GM21390 (cell line): ENCODE results near the gene PRPF8.
A peak's percentile ranks its signal among the peaks of the same experiment; 100 is the strongest.
"Not testable (repeated sequence)": the region's sequence is repeated elsewhere in the genome, so short reads cannot be mapped to it uniquely, and the experiment has no call there.

Experiments
- ATAC-seq: cut with Tn5 transposase; IDR thresholded peaks from one replicate; pipeline ENCODE4 v1.9.1; 2021; ENCODE audit not compliant: unreplicated experiment

PRPF8 gene

GRCh38 chr17:1684378-1685189 is at the start of gene PRPF8:
Gene PRPF8, minus strand, starts transcription at chr17:1684867. Its CDS starts 296 bp downstream, at chr17:1684571.
- ATAC-seq = peak; percentile 96

- ATAC-seq = no peak
Observed at GRCh38 chr17:1733759-1734158, 49.1 kb upstream of the PRPF8 start.

GRCh38 chr17:1732833-1733321 is 48.2 kb upstream of the PRPF8 start:
- no peak for ATAC-seq

GRCh38 chr17:1732241-1732832 is 47.7 kb upstream of the PRPF8 start:
- ATAC-seq = no peak

GRCh38 chr17:1731194-1731506 is 46.5 kb upstream of the PRPF8 start:
- ATAC-seq = no peak

GRCh38 chr17:1730326-1731193 is 45.9 kb upstream of the PRPF8 start:
- no peak for ATAC-seq

GRCh38 chr17:1729966-1730325 is 45.3 kb upstream of the PRPF8 start:
- ATAC-seq = no peak

GRCh38 chr17:1727876-1728630 is 43.4 kb upstream of the PRPF8 start:
- no peak for ATAC-seq

- ATAC-seq = no peak
Observed at GRCh38 chr17:1727258-1727789, 42.7 kb upstream of the PRPF8 start.

- ATAC-seq = no peak
Observed at GRCh38 chr17:1726626-1727257, 42.1 kb upstream of the PRPF8 start.

GRCh38 chr17:1725642-1726511 is 41.2 kb upstream of the PRPF8 start:
- ATAC-seq = no peak

- ATAC-seq = peak; percentile 30
Observed at GRCh38 chr17:1724869-1725641, 40.4 kb upstream of the PRPF8 start.

GRCh38 chr17:1724351-1724868 is 39.7 kb upstream of the PRPF8 start, which contains the start of gene WDR81:
Gene WDR81, plus strand, starts transcription at chr17:1724704. Its CDS starts 256 bp downstream, at chr17:1724960.
- ATAC-seq = peak; percentile 45

- ATAC-seq = not testable (repeated sequence)
Observed at GRCh38 chr17:1722022-1722421, 37.4 kb upstream of the PRPF8 start.

GRCh38 chr17:1720856-1721386 is 36.3 kb upstream of the PRPF8 start:
- ATAC-seq = no peak

GRCh38 chr17:1718362-1719165 is 33.9 kb upstream of the PRPF8 start:
- ATAC-seq = no peak
